ENCODE results near the gene TEX38.

- TF ChIP-seq CTCF (IDR thresholded peaks at IDR 0.05) (no peak), POLR2A (IDR thresholded peaks at IDR 0.05) (no peak), POLR2AphosphoS5 (IDR thresholded peaks at IDR 0.05; ENCODE audit: insufficient read depth in 1 of 2, low read depth in 1 of 2) (no peak)
Measured at GRCh38 chr1:46647611-46648010, 24.0 kb upstream of the TEX38 start.

All from vagina (tissue), 2 donors.